H1 (cell line): ENCODE data around the gene VAMP2. TPM values are rescaled to one million over a fixed set of nuclear protein-coding genes. Genes with fewer than 3 reads are reported as not detected.

Experiments
- CHD7 ChIP-seq: fragments of 300-600 bp; sonication (generic); IDR thresholded peaks from 2 replicates; pipeline ENCODE4 v1.7.1; 2012; ENCODE audit warnings: low read length, moderate library complexity, mild to moderate bottlenecking, inconsistent platforms; ENCODE audit not compliant: insufficient replicate concordance
- CREB1 ChIP-seq: IDR thresholded peaks from 2 replicates; pipeline ENCODE4 v1.6.1; 2012; ENCODE audit warnings: inconsistent platforms
- EP300 ChIP-seq, 2 experiments: IDR thresholded peaks; 1 replicate in 1 of 2; 2 replicates in 1 of 2; pipeline ENCODE4 v1.6.1; 2011 to 2012; ENCODE audit warnings: low read depth in 2 of 2, low read length in 2 of 2, mild to moderate bottlenecking in 2 of 2, borderline replicate concordance in 1 of 2, inconsistent platforms in 1 of 2, moderate library complexity in 1 of 2
- HDAC6 ChIP-seq: IDR thresholded peaks from one replicate; pipeline ENCODE4 v1.7.1; 2012; ENCODE audit warnings: low read depth, mild to moderate bottlenecking, inconsistent platforms, low read length, moderate library complexity
- SIRT6 ChIP-seq: IDR thresholded peaks from one replicate; pipeline ENCODE4 v1.7.1; 2012; ENCODE audit warnings: low read length, inconsistent platforms
- USF2 ChIP-seq: IDR thresholded peaks from 2 replicates; pipeline ENCODE4 v1.6.1; 2011; ENCODE audit warnings: low read length, improper control_type of control experiment
- polyA plus RNA-seq, 7 experiments: library from polyadenylated mRNA; depleted of rRNA in 3 of 7; stranded (reverse) in 5 of 7; unstranded in 2 of 7; fragments of >200 nt in 5 of 7; fragments of 200-250 nt in 2 of 7; gene quantifications; 1 replicate in 5 of 7; 2 replicates in 1 of 7; 4 replicates in 1 of 7; pipeline versions ENCODE4 v1.2.1 to v1.2.3, GENCODE V29; 2011 to 2013; ENCODE audit warnings: missing spikeins in 2 of 7, mixed read lengths in 2 of 7
- total RNA-seq: library from RNA; stranded (reverse); fragmentation: NEBNext Ultra II Directional; extraction: Animal tissue kit (Norgen Biotek cat#: 25700); gene quantifications from 2 replicates; pipeline ENCODE4 v1.2.1, GENCODE V29; 2021

Gene VAMP2
- total and polyA plus RNA-seq, 2 of the 8 experiments (the other 6 are each of a cell fraction or from before 2014, with no cell fraction given), result 19.3 to 20.5 TPM

- TF ChIP-seq CHD7 (no peak), USF2 (no peak), CREB1 (no peak), SIRT6 (no peak), HDAC6 (no peak), EP300 (IDR thresholded peaks at IDR 0.05; ENCODE audit: borderline replicate concordance in 1 of 2, low read depth in 2 of 2, low read length in 2 of 2) (no peak)
Observed at GRCh38 chr17:8128125-8128784, 34.5 kb downstream of the VAMP2 start (continued).
